K562 (cell line): ENCODE data around the gene DLX4. TPM values are rescaled to one million over a fixed set of nuclear protein-coding genes. Genes with fewer than 3 reads are reported as not detected.

ENCODE experiments used
- ATAC-seq: fragments of 200-7000 bp; cut with Tn5 transposase; 3 replicates; pipeline ENCODE4 v1.9.1; 2020; ENCODE audit warnings: moderate library complexity
- BruUV-seq: library from RNA; stranded (reverse); fragments of 400-500 nt; replicated peaks from 2 replicates; lab custom pipeline; 2021; lab: Mats Ljungman, UMichigan
- CTCF ChIA-PET: fragments of 300-600 bp; formaldehyde crosslinking; extraction: SDS; loops from one replicate; lab custom pipeline; 2021; ENCODE audit warnings: low intra/inter-chr PET ratio; lab: Yijun Ruan, JAX
- POLR2A ChIA-PET: fragments of 300-600, 350-650 bp; sonication (Branson Sonifier 250); formaldehyde crosslinking; extraction: SDS; loops from one replicate; lab custom pipeline; 2021; ENCODE audit warnings: antibody characterized with exemption, inconsistent platforms; lab: Yijun Ruan, JAX
- DNase-seq, 4 experiments: peaks; one replicate each; pipeline versions ENCODE4 v3.0.0 to v3.0.0-alpha.2; 2011 to 2018; ENCODE audit warnings: low spot score in 3 of 4, mixed read lengths in 3 of 4; ENCODE audit errors: extremely low read depth in 1 of 4
- FAIRE-seq: peaks from 2 replicates; lab custom pipeline; 2011; peaks lifted over from hg19 to GRCh38; lab: Jason Lieb, UNC
- H2AFZ ChIP-seq: 2 replicates; pipeline ENCODE4 v1.6.0; 2011; ENCODE audit warnings: low read depth, low read length, control low read depth, inconsistent platforms
- H3K27ac ChIP-seq: fragments of 200-600 bp; 3 replicates; pipeline ENCODE4 v1.8.0; 2011; ENCODE audit warnings: low read depth, mild to moderate bottlenecking, control low read depth, inconsistent platforms, low read length, moderate library complexity, mixed read lengths; ENCODE audit errors: extremely low read depth
- H3K27me3 ChIP-seq, 2 experiments: fragments of 300-600 bp in 1 of 2; 2 replicates in 1 of 2; 3 replicates in 1 of 2; pipeline versions ENCODE4 v1.6.0 to v1.8.0; 2011; ENCODE audit warnings: inconsistent platforms in 2 of 2, low read length in 2 of 2, mild to moderate bottlenecking in 1 of 2, mixed read lengths in 1 of 2, moderate library complexity in 1 of 2; ENCODE audit not compliant: control insufficient read depth in 2 of 2, insufficient read depth in 2 of 2
- H3K36me3 ChIP-seq: fragments of 300-600 bp; 3 replicates; pipeline ENCODE4 v1.8.0; 2011; ENCODE audit warnings: mild to moderate bottlenecking, low read length, inconsistent platforms; ENCODE audit not compliant: control insufficient read depth, insufficient read depth
- H3K4me1 ChIP-seq, 2 experiments: fragments of 200-600 bp in 1 of 2; replicated peaks in 1 of 2; 2 replicates in 1 of 2; 3 replicates in 1 of 2; pipeline versions ENCODE4 v1.5.1 to v1.8.0; 2011; ENCODE audit warnings: inconsistent platforms in 2 of 2, low read length in 2 of 2, mild to moderate bottlenecking in 1 of 2, mixed read lengths in 1 of 2, moderate library complexity in 1 of 2; ENCODE audit not compliant: control insufficient read depth in 2 of 2, insufficient read depth in 2 of 2
- H3K4me2 ChIP-seq: 2 replicates; pipeline ENCODE4 v1.6.1; 2011; ENCODE audit warnings: low read length, control low read depth, inconsistent platforms, mixed read lengths; ENCODE audit not compliant: insufficient read depth
- H3K4me3 ChIP-seq: fragments of 200-600 bp; sonication (generic), shearing (Covaris generic); 2 replicates; pipeline ENCODE4 v1.5.1; 2016; ENCODE audit warnings: control low read depth, inconsistent platforms
- H3K79me2 ChIP-seq: fragments of 200-600 bp; 3 replicates; pipeline ENCODE4 v1.8.0; 2011; ENCODE audit warnings: low read length, inconsistent platforms; ENCODE audit not compliant: control insufficient read depth, insufficient read depth
- H3K9ac ChIP-seq, 2 experiments: 2 replicates each; pipeline versions ENCODE4 v1.6.0 to v1.6.1; 2011; ENCODE audit warnings: low read depth in 2 of 2, low read length in 2 of 2, control low read depth in 1 of 2, inconsistent platforms in 1 of 2, mild to moderate bottlenecking in 1 of 2, mixed read lengths in 1 of 2; ENCODE audit not compliant: insufficient read depth in 1 of 2
- H3K9me1 ChIP-seq: one replicate; pipeline ENCODE4 v1.6.0; 2011; ENCODE audit warnings: inconsistent platforms, mild to moderate bottlenecking, low read length, moderate library complexity; ENCODE audit not compliant: control insufficient read depth, insufficient read depth
- H3K9me3 ChIP-seq: replicated peaks from 2 replicates; pipeline ENCODE4 v1.5.1; 2011; ENCODE audit warnings: low read depth, low read length, inconsistent platforms; ENCODE audit not compliant: control insufficient read depth, insufficient read depth
- H4K20me1 ChIP-seq: replicated peaks from 2 replicates; pipeline ENCODE4 v1.6.1; 2011; ENCODE audit warnings: low read length, inconsistent platforms, mixed read lengths; ENCODE audit not compliant: control insufficient read depth, insufficient read depth
- ILF3 ChIP-seq: fragments of 450-650 bp; IDR thresholded peaks from 2 replicates; pipeline ENCODE4 v1.6.1; 2018; ENCODE audit warnings: antibody characterized with exemption, mild to moderate bottlenecking, moderate library complexity, borderline replicate concordance
- NFATC3 ChIP-seq: fragments of 450-650 bp; IDR thresholded peaks from 2 replicates; pipeline ENCODE4 v1.6.1; 2017; ENCODE audit warnings: mild to moderate bottlenecking
- ZNF133 ChIP-seq: fragments of 250-450 bp; sonication (Bioruptor Pico); IDR thresholded peaks from 2 replicates; pipeline ENCODE4 v1.4.0; 2020; ENCODE audit warnings: mild to moderate bottlenecking
- WGBS: fragments of 100-300 bp; shearing (Covaris generic); methylation state at CpG from one replicate; pipeline ENCODE4 v1.1.6; 2016; ENCODE audit warnings: low coverage, mixed read lengths; ENCODE audit not compliant: insufficient coverage; ENCODE audit errors: missing lambda C conversion rate; 5-methylcytosine and 5-hydroxymethylcytosine counted together
- in situ Hi-C: fragments of 300-500 bp; cut with MboI; formaldehyde crosslinking; loops from 4 replicates; pipeline ENCODE4 v1.15.0; 2018; ENCODE audit warnings: inconsistent platforms, mixed read lengths
- intact Hi-C: fragments of 100-400 bp; cut with micrococcal nuclease; formaldehyde crosslinking; loops from 2 replicates; pipeline ENCODE4 v1.14.2; 2022
- polyA plus RNA-seq, 8 experiments: library from polyadenylated mRNA; depleted of rRNA in 4 of 8; stranded (reverse) in 5 of 8; unstranded in 3 of 8; fragments of >200 nt; fragmentation: Nextera tagmentation in 2 of 8; fragmentation: Illumina TruSeq in 1 of 8; extraction: Ambion mirVana in 2 of 8; extraction: Trizol in 1 of 8; gene quantifications; 2 replicates each; pipeline versions ENCODE4 v1.2.1 to v1.2.3, GENCODE V29; 2011 to 2014; ENCODE audit warnings: inconsistent platforms in 1 of 8, missing spikeins in 1 of 8
- total RNA-seq, 7 experiments: library from RNA; depleted of rRNA in 6 of 7; stranded (reverse); fragments of >200 nt in 6 of 7; fragmentation: Illumina TruSeq in 2 of 7; extraction: Trizol in 2 of 7; gene quantifications; 2 replicates each; pipeline versions ENCODE4 v1.2.1 to v1.2.3, GENCODE V29; 2011 to 2021; ENCODE audit warnings: low replicate concordance in 1 of 7

Gene DLX4
- total and polyA plus RNA-seq, 9 of the 15 experiments (the other 6 are each of a cell fraction or from before 2014, with no cell fraction given) = 0.15 to 2.2 (median 0.58) TPM

DNA sequence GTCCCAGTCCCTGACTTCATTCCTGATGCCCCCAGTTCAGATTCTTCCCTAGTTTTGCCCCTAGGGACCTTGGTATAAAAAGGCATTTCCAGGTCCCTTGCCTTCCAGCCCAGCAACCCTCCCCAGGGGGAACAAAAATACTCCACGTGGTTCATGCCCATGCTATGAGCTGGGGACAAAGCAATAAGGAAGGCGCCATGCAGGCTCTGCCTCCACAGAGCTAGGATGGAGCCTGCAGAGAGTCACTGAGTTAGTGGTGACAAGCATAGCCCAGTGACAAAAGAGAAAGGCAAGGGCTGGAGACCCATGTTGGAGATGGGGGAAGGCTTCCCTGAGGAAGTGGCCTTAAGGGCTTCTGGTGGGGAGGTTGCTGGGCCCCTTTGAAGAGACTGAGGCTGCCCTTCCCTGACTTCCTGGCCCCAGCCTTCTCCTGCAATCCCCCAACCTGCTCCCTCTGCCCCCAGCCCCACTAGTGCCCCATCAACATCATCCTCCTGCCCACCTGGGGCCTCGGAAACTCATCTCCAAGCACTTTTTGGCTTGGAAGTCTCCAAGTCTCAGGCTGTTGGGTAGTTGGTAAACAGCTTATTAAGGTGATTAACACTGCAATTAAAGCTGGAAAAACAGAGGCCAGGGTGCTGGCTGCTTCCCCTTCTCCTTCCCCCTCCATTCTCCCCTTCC, 16.5 kb downstream of the DLX4 start:
- Histone ChIP-seq H3K9ac (no peak overlapping the region), H3K36me3 (no peaks in the 10 kb centered on the region), H3K4me2 (no peak overlapping the region), H2AFZ (no peak overlapping the region), H3K27ac (no peak overlapping the region), H3K9me3 (no peaks in the 10 kb centered on the region), H3K79me2 (no peaks in the 10 kb centered on the region), H4K20me1 (peaks cover 4% of the 10 kb centered on the region; the same call in 1 of the 2 replicates), H3K27me3 (peaks cover 8 to 33% of the 10 kb centered on the region in 2 experiments; a peak in 4 of 5 replicates), H3K4me3 (no peak overlapping the region), H3K4me1 (no peaks in the 10 kb centered on the region), H3K9me1 (no peaks in the 10 kb centered on the region)
- 3% methylated on average over 3 of the region's 3 CpGs for WGBS
- in situ Hi-C loops = no loop called here
- ATAC-seq (no peak), FAIRE-seq (no peak), DNase-seq (no peak)
- no peak for TF ChIP-seq ZNF133
- no TSS peak for BruUV-seq
- CTCF ChIA-PET = no interaction called here
- POLR2A ChIA-PET = interaction anchor here (1.4 kb wide), 1 partner anchor 8 kb away, joined by 4 read pairs; no protein-coding TSS in a partner anchor
- intact Hi-C loops = no loop called here

GRCh38 chr17:49986396-49987289, 17.7 kb downstream of the DLX4 start:
- Histone ChIP-seq H3K36me3 (no peaks in the 10 kb centered on the region), H3K4me2 (no peak overlapping the region), H3K79me2 (no peaks in the 10 kb centered on the region), H3K27me3 (peaks cover 15 to 44% of the 10 kb centered on the region in 2 experiments; a peak in 4 of 5 replicates)
- WGBS = 0% methylated on average over 6 of the region's 6 CpGs
- in situ Hi-C loops = no loop called here
- CTCF ChIA-PET = no interaction called here
- TF ChIP-seq NFATC3 = no peak
- no peak for TF ChIP-seq ILF3
- TF ChIP-seq, all 486 proteins: peak for 0
- ATAC-seq = no peak
- H3K27ac ChIP-seq = no peak overlapping the region
- POLR2A ChIA-PET = interaction anchor here (0.6 to 1.4 kb wide), 2 partner anchors 9 to 324 kb away, joined by 3 to 4 read pairs; no protein-coding TSS in a partner anchor
- no peak overlapping the region for H3K4me3 ChIP-seq
- no peak overlapping the region for H2AFZ ChIP-seq
- H3K9ac ChIP-seq = no peak overlapping the region; a peak in 1 of 4 replicates
- H4K20me1 ChIP-seq = peaks cover 5% of the 10 kb centered on the region; the same call in 1 of the 2 replicates
- BruUV-seq = no TSS peak
- no peaks in the 10 kb centered on the region for H3K4me1 ChIP-seq
- DNase-seq = no peak
- FAIRE-seq = no peak
- no peaks in the 10 kb centered on the region for H3K9me3 ChIP-seq
- no peaks in the 10 kb centered on the region for H3K9me1 ChIP-seq
- intact Hi-C loops = no loop called here
